Gastrocnemius medialis (tissue), 4 donors: ENCODE data around the gene MTREX.

Experiments
- CTCF ChIP-seq, 5 experiments: fragments of 450-650 bp in 3 of 5; fragments of 200-600 bp in 2 of 5; sonication (generic) in 2 of 5; IDR thresholded peaks in 4 of 5; conservative IDR thresholded peaks in 1 of 5; 1 replicate in 4 of 5; 2 replicates in 1 of 5; pipeline ENCODE4 v1.5.1; 2016 to 2019; ENCODE audit warnings: antibody characterized with exemption in 5 of 5, mild to moderate bottlenecking in 3 of 5, moderate library complexity in 3 of 5
- POLR2A ChIP-seq, 2 donors: fragments of 450-650 bp; IDR thresholded peaks; one replicate each; pipeline ENCODE4 v1.6.1; 2017; ENCODE audit warnings: antibody characterized with exemption in 2 of 2, mild to moderate bottlenecking in 2 of 2, moderate library complexity in 2 of 2

DNA sequence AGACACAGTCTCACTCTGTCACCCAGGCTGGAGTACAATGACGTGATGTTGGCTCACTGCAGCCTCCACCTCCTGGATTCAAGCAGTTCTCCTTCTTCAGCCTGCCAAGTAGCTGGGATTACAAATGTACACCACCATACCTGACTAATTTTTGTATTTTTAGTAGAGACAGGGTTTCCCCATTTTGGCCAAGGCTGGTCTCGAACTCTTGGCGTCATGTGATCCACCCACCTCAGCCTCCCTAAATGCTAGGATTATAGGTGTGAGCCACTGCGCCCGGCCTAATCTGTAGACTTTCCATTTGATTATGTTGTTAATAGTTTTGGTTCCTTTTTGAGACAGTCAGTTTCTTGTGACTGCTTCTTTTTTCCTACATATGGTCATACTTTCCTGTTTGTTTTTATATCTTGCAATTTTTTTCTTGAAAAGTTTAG, 31.0 kb downstream of the MTREX start:
- TF ChIP-seq CTCF (IDR thresholded peaks at IDR 0.05 in 4 of 5, conservative IDR thresholded peaks at IDR 0.05 in 1 of 5) = no peak
- TF ChIP-seq POLR2A (IDR thresholded peaks at IDR 0.05) = no peak
